Colonic mucosa (tissue), 4 donors: ENCODE measurements around the gene FUBP3. TPM values are rescaled to one million over a fixed set of nuclear protein-coding genes. Genes with fewer than 3 reads are reported as not detected.

ENCODE experiments used
- DNase-seq: peaks from one replicate; pipeline ENCODE4 v3.0.0-alpha.2; 2020
- H3K27ac ChIP-seq: fragments of 200-600 bp; one replicate; pipeline ENCODE4 v1.8.0; 2021
- H3K27me3 ChIP-seq: fragments of 200-600 bp; one replicate; pipeline ENCODE4 v1.8.0; 2021
- H3K36me3 ChIP-seq: fragments of 200-600 bp; one replicate; pipeline ENCODE4 v1.8.0; 2021
- H3K4me1 ChIP-seq: fragments of 200-600 bp; one replicate; pipeline ENCODE4 v1.8.0; 2021; ENCODE audit warnings: mild to moderate bottlenecking
- H3K4me3 ChIP-seq: fragments of 200-600 bp; one replicate; pipeline ENCODE4 v1.8.0; 2021
- H3K9ac ChIP-seq, 2 donors: one replicate each; pipeline ENCODE4 v1.7.0; 2013; ENCODE audit warnings: control low read depth in 2 of 2, low read depth in 2 of 2, low read length in 2 of 2
- H3K9me3 ChIP-seq: fragments of 200-600 bp; one replicate; pipeline ENCODE4 v1.8.0; 2021
- CTCF ChIP-seq: fragments of 200-600 bp; IDR thresholded peaks from one replicate; pipeline ENCODE4 v1.8.0; 2022; ENCODE audit warnings: antibody characterized with exemption, mild to moderate bottlenecking
- intact Hi-C: fragments of 100-400 bp; cut with DNase I; formaldehyde crosslinking; loops from one replicate; pipeline ENCODE4 v1.14.1; 2022
- total RNA-seq, 2 donors: library from RNA; stranded (reverse); fragmentation: NEBNext Ultra II Directional in 1 of 2; extraction: Animal tissue kit (Norgen Biotek cat#: 25700) in 1 of 2; gene quantifications; one replicate each; pipeline ENCODE4 v1.2.1, GENCODE V29; 2021
- donor health status: healthy.
- donor health status: DM: no; HTN: no; CAD: no.
- donor health status: DM: no; HTN: no; CAD: no.

Gene FUBP3
- total RNA-seq, 2 donors from 2014 or later, result 44.7 to 50.0 TPM

- Histone ChIP-seq H3K4me3 (no peak overlapping the region), H3K9me3 (no peaks in the 10 kb centered on the region), H3K9ac (no peak overlapping the region), H3K36me3 (no peaks in the 10 kb centered on the region), H3K4me1 (no peaks in the 10 kb centered on the region), H3K27ac (no peak overlapping the region), H3K27me3 (no peaks in the 10 kb centered on the region)
- intact Hi-C loops, result no loop called here
- TF ChIP-seq CTCF, result no peak
- DNase-seq, result no peak
Observed at GRCh38 chr9:130549093-130549735, 30.2 kb upstream of the FUBP3 start.

GRCh38 chr9:130554606-130555005, 24.8 kb upstream of the FUBP3 start:
- Histone ChIP-seq H3K36me3 (no peaks in the 10 kb centered on the region), H3K27me3 (no peaks in the 10 kb centered on the region), H3K4me3 (no peak overlapping the region), H3K9ac (no peak overlapping the region), H3K27ac (no peak overlapping the region), H3K9me3 (no peaks in the 10 kb centered on the region), H3K4me1 (no peaks in the 10 kb centered on the region)
- DNase-seq, result no peak
- TF ChIP-seq CTCF, result no peak
- intact Hi-C loops, result no loop called here

GRCh38 chr9:130555061-130555460, 24.3 kb upstream of the FUBP3 start:
- DNase-seq, result no peak
- intact Hi-C loops, result no loop called here
- TF ChIP-seq CTCF, result no peak
- no peaks in the 10 kb centered on the region for H3K27me3 ChIP-seq
- no peaks in the 10 kb centered on the region for H3K4me1 ChIP-seq
- no peak overlapping the region for H3K4me3 ChIP-seq
- no peak overlapping the region for H3K27ac ChIP-seq
- no peak overlapping the region for H3K9ac ChIP-seq
- H3K9me3 ChIP-seq, result no peaks in the 10 kb centered on the region
- no peaks in the 10 kb centered on the region for H3K36me3 ChIP-seq

GRCh38 chr9:130555968-130556367, 23.4 kb upstream of the FUBP3 start:
- H3K9ac ChIP-seq, result no peak overlapping the region
- H3K36me3 ChIP-seq, result no peaks in the 10 kb centered on the region
- H3K27me3 ChIP-seq, result no peaks in the 10 kb centered on the region
- DNase-seq, result no peak
- no peak overlapping the region for H3K27ac ChIP-seq
- H3K4me3 ChIP-seq, result no peak overlapping the region
- intact Hi-C loops, result no loop called here
- no peaks in the 10 kb centered on the region for H3K9me3 ChIP-seq
- H3K4me1 ChIP-seq, result no peaks in the 10 kb centered on the region
- TF ChIP-seq CTCF, result no peak

GRCh38 chr9:130556396-130557076, 22.8 kb upstream of the FUBP3 start:
- intact Hi-C loops, result no loop called here
- Histone ChIP-seq H3K36me3 (no peaks in the 10 kb centered on the region), H3K4me1 (no peaks in the 10 kb centered on the region), H3K4me3 (no peak overlapping the region), H3K27ac (no peak overlapping the region), H3K9me3 (no peaks in the 10 kb centered on the region), H3K9ac (no peak overlapping the region), H3K27me3 (no peaks in the 10 kb centered on the region)
- no peak for TF ChIP-seq CTCF
- DNase-seq, result no peak
